HG03457 (cell line): ENCODE results near the gene RAB40B.
"Not testable (repeated sequence)": the region's sequence is repeated elsewhere in the genome, so short reads cannot be mapped to it uniquely, and the experiment has no call there.

ENCODE experiments used
- ATAC-seq: cut with Tn5 transposase; IDR thresholded peaks from one replicate; pipeline ENCODE4 v1.9.1; 2021; ENCODE audit warnings: moderate number of reproducible peaks; ENCODE audit not compliant: unreplicated experiment

The RAB40B gene

GRCh38 chr17:82668631-82669099 is 29.8 kb downstream of the RAB40B start:
- ATAC-seq = no peak

GRCh38 chr17:82668024-82668630 is 30.4 kb downstream of the RAB40B start:
- ATAC-seq = no peak

- ATAC-seq = no peak
Observed at GRCh38 chr17:82667668-82668000, 30.9 kb downstream of the RAB40B start.

- ATAC-seq = no peak
Observed at GRCh38 chr17:82666931-82667667, 31.4 kb downstream of the RAB40B start.

- no peak for ATAC-seq
Observed at GRCh38 chr17:82665891-82666290, 32.6 kb downstream of the RAB40B start.

- no peak for ATAC-seq
Observed at GRCh38 chr17:82665217-82665616, 33.3 kb downstream of the RAB40B start.

- no peak for ATAC-seq
Observed at GRCh38 chr17:82664701-82665182, 33.8 kb downstream of the RAB40B start.

GRCh38 chr17:82664276-82664575 is 34.3 kb downstream of the RAB40B start:
- no peak for ATAC-seq

- no peak for ATAC-seq
Observed at GRCh38 chr17:82663381-82664275, 34.9 kb downstream of the RAB40B start.

- no peak for ATAC-seq
Observed at GRCh38 chr17:82662711-82663261, 35.7 kb downstream of the RAB40B start.

- no peak for ATAC-seq
Observed at GRCh38 chr17:82661717-82662683, 36.5 kb downstream of the RAB40B start.

GRCh38 chr17:82659886-82660285 is 38.6 kb downstream of the RAB40B start:
- no peak for ATAC-seq

GRCh38 chr17:82658796-82659452 is 39.6 kb downstream of the RAB40B start:
- ATAC-seq = no peak

GRCh38 chr17:82658331-82658730 is 40.2 kb downstream of the RAB40B start:
- no peak for ATAC-seq

GRCh38 chr17:82657926-82658325 is 40.6 kb downstream of the RAB40B start:
- ATAC-seq = no peak

GRCh38 chr17:82656266-82656665 is 42.2 kb downstream of the RAB40B start:
- no peak for ATAC-seq

GRCh38 chr17:82655523-82655922 is 43.0 kb downstream of the RAB40B start:
- no peak for ATAC-seq

GRCh38 chr17:82655038-82655479 is 43.4 kb downstream of the RAB40B start:
- no peak for ATAC-seq

GRCh38 chr17:82654611-82655010 is 43.9 kb downstream of the RAB40B start:
- not testable (repeated sequence) for ATAC-seq
